Calu3 (cell line): ENCODE results near the gene CLIP1. TPM values are rescaled to one million over a fixed set of nuclear protein-coding genes. Genes with fewer than 3 reads are reported as not detected.
A peak's percentile ranks its signal among the peaks of the same experiment; 100 is the strongest.
"Not testable (repeated sequence)": the region's sequence is repeated elsewhere in the genome, so short reads cannot be mapped to it uniquely, and the experiment has no call there.

ENCODE experiments used
- BruUV-seq: library from RNA; stranded (reverse); fragments of 400-500 nt; replicated peaks from 2 replicates; lab custom pipeline; 2021; lab: Mats Ljungman, UMichigan
- CTCF ChIA-PET: fragments of 300-600 bp; sonication (Branson Sonifier 250); formaldehyde crosslinking; loops from one replicate; lab custom pipeline; 2022; ENCODE audit warnings: antibody characterized with exemption; lab: Charles Lee
- DNase-seq: peaks from one replicate; pipeline ENCODE4 v3.0.0; 2022
- H3K27ac Mint-ChIP-seq: one replicate; pipeline ENCODE4 v1.8.0; 2022; ENCODE audit warnings: mixed read lengths; ENCODE audit not compliant: unreplicated experiment
- H3K27me3 Mint-ChIP-seq: one replicate; pipeline ENCODE4 v1.8.0; 2022; ENCODE audit warnings: mixed read lengths; ENCODE audit not compliant: unreplicated experiment
- H3K36me3 Mint-ChIP-seq: one replicate; pipeline ENCODE4 v1.8.0; 2022; ENCODE audit warnings: mild to moderate bottlenecking, moderate library complexity, mixed read lengths; ENCODE audit not compliant: insufficient read depth, unreplicated experiment
- H3K4me1 Mint-ChIP-seq: one replicate; pipeline ENCODE4 v1.8.0; 2022; ENCODE audit warnings: mild to moderate bottlenecking, low read depth, mixed read lengths; ENCODE audit not compliant: unreplicated experiment
- H3K4me3 Mint-ChIP-seq: one replicate; pipeline ENCODE4 v1.8.0; 2022; ENCODE audit warnings: mild to moderate bottlenecking, low read depth, moderate library complexity, mixed read lengths; ENCODE audit not compliant: unreplicated experiment
- H3K9me3 Mint-ChIP-seq: one replicate; pipeline ENCODE4 v1.8.0; 2022; ENCODE audit warnings: low read depth, mixed read lengths; ENCODE audit not compliant: unreplicated experiment
- CTCF ChIP-seq: fragments of 200-600 bp; IDR thresholded peaks from one replicate; pipeline ENCODE4 v1.8.0; 2022; ENCODE audit warnings: antibody characterized with exemption; ENCODE audit not compliant: unreplicated experiment
- intact Hi-C: fragments of 100-400 bp; cut with micrococcal nuclease; formaldehyde crosslinking; loops from one replicate; pipeline ENCODE4 v1.10.0; 2022; ENCODE audit not compliant: unreplicated experiment
- total RNA-seq: library from RNA; stranded (reverse); gene quantifications from 2 replicates; pipeline ENCODE4 v1.2.3, GENCODE V29; 2022

CLIP1 gene
- total RNA-seq, 1 experiment from 2014 or later, result 95.3 TPM

DNA sequence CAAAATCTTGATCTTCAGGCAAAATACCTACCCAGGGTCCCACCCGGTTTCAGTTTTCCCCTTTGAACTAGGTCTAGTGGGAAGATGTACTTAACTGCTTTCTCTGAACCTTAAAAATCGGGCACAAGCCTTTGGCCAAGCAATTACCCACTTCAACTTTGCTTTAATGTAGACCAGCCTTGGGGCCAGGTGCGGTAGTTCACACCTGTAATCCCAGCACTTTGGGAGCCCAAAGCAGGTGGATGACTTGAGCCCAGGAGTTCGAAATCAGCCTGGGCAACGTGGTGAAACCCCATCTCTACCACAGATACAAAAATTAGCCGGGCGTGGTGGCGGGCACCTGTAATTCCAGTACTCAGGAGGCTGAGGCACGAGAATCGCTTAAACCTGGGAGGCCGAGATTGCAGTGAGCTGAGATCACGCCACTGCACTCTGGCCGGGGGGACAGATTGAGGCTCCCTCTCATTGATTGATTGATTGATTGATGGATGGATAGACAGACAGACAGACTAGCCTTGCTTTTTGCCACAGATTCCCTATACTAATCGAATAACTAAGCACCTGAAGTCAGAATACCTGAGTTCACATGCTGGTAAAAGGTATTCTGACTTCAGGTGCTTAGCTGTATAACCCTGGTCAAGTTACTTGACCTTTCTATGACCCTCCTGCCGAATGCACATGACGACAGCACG is 1.9 kb downstream of the CLIP1 start:
- CTCF ChIA-PET, result interaction anchor here (0.8 to 4.4 kb wide), 3 partner anchors 14 to 51 kb away, joined by 3 to 39 read pairs (median 4); no protein-coding TSS in a partner anchor
- intact Hi-C loops, result loop anchor here (1.0 to 5.0 kb wide), 2 partner anchors 20 to 42 kb away; no protein-coding TSS in a partner anchor
- Mint-ChIP-seq H3K27ac (peak overlapping the region; percentile 96), H3K9me3 (no peaks in the 10 kb centered on the region), H3K4me1 (peaks cover 18% of the 10 kb centered on the region), H3K4me3 (peak overlapping the region; percentile 83), H3K36me3 (peaks cover 49% of the 10 kb centered on the region), H3K27me3 (no peaks in the 10 kb centered on the region)
- TF ChIP-seq CTCF, result no peak
- no TSS peak for BruUV-seq
- no peak for DNase-seq

DNA sequence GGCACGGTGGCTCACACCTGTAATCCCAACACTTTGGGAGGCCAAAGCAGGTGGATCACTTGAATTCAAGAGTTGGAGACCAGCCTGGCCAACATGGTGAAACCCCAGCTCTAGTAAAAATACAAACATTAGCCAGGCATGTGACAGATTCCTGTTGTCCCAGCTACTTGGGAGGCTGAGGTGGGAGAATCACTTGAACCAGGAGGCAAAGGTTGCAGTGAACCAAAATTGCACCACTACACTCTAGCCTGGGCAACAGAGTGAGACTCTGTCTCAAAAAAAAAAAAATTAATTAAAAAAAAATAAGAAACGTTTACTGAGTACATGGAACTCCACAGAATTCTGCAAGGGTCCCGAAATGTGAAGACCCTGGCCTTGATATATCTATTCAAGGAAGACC is 3.4 kb downstream of the CLIP1 start:
- H3K27me3 Mint-ChIP-seq, intact Hi-C loops, H3K4me3 Mint-ChIP-seq, DNase-seq, H3K9me3 Mint-ChIP-seq, H3K27ac Mint-ChIP-seq, BruUV-seq: not testable (repeated sequence)
- CTCF ChIA-PET, result interaction anchor here (0.7 to 4.4 kb wide), 4 partner anchors 12 to 721 kb away, joined by 3 to 39 read pairs (median 4); no protein-coding TSS in a partner anchor
- Mint-ChIP-seq H3K4me1 (peaks cover 18% of the 10 kb centered on the region), H3K36me3 (peaks cover 48% of the 10 kb centered on the region)

DNA sequence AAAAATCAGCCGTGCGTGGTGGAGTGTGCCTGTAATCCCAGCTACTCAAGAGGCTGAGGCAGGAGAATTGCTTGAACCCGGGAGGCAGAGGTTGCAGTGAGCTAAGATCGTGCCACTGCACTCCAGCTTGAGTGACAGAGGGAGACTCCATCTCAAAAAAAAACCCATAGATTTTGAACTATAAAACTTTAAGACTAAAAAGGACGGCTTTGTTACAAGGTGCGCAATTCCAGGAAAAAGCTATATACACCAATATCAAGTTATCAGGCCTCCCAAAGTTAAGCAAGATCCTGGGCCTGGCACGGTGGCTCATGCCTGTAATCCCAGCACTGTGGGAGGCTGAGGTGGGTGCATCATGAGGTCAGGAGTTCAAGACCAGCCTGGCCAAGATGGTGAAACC is 6.8 kb downstream of the CLIP1 start:
- BruUV-seq, H3K27ac Mint-ChIP-seq, intact Hi-C loops, H3K9me3 Mint-ChIP-seq, H3K27me3 Mint-ChIP-seq, H3K4me3 Mint-ChIP-seq, DNase-seq: not testable (repeated sequence)
- H3K4me1 Mint-ChIP-seq, result peaks cover 11% of the 10 kb centered on the region
- CTCF ChIA-PET, result interaction anchor here (1.1 to 1.4 kb wide), 2 partner anchors 12 to 15 kb away, joined by 3 read pairs; no protein-coding TSS in a partner anchor
- peaks cover 18% of the 10 kb centered on the region for H3K36me3 Mint-ChIP-seq

- Mint-ChIP-seq H3K4me3 (no peak overlapping the region), H3K27ac (no peak overlapping the region), H3K4me1 (peaks cover 11% of the 10 kb centered on the region), H3K9me3 (no peaks in the 10 kb centered on the region), H3K36me3 (peaks cover 12% of the 10 kb centered on the region), H3K27me3 (no peaks in the 10 kb centered on the region)
- no peak for DNase-seq
- CTCF ChIA-PET, result interaction anchor here (0.6 kb wide), 1 partner anchor 45 kb away, joined by 4 read pairs; no protein-coding TSS in a partner anchor
- intact Hi-C loops, result no loop called here
- no TSS peak for BruUV-seq
- no peak for TF ChIP-seq CTCF
These were observed 8.7 kb downstream of the CLIP1 start for GRCh38 chr12:122413516-122414404.

- no peak for TF ChIP-seq CTCF
- H3K4me3 Mint-ChIP-seq, result no peak overlapping the region
- no peaks in the 10 kb centered on the region for H3K9me3 Mint-ChIP-seq
- H3K36me3 Mint-ChIP-seq, result peaks cover 12% of the 10 kb centered on the region
- H3K27me3 Mint-ChIP-seq, result no peaks in the 10 kb centered on the region
- no peak overlapping the region for H3K27ac Mint-ChIP-seq
- no TSS peak for BruUV-seq
- no peak for DNase-seq
- CTCF ChIA-PET, result no interaction called here
- peaks cover 5% of the 10 kb centered on the region for H3K4me1 Mint-ChIP-seq
- intact Hi-C loops, result no loop called here
These were observed 9.5 kb downstream of the CLIP1 start for GRCh38 chr12:122412851-122413433.
